PC-9 (cell line): Measurements from ENCODE around the gene BRSK2.

ENCODE experiments used
- CTCF ChIP-seq: fragments of 200-600 bp; sonication (generic); conservative IDR thresholded peaks from 2 replicates; pipeline ENCODE4 v1.6.1; 2017; ENCODE audit warnings: mixed run types, antibody characterized with exemption, mild to moderate bottlenecking, moderate library complexity
- EZH2 ChIP-seq: fragments of 200-600 bp; sonication (generic); IDR thresholded peaks from 2 replicates; pipeline ENCODE4 v1.8.0; 2017; ENCODE audit warnings: antibody characterized with exemption, low read depth

- TF ChIP-seq CTCF (no peak), EZH2 (no peak)
These were observed 10.8 kb downstream of the BRSK2 start for GRCh38 chr11:1400317-1401170.
